Suprapubic skin (tissue), 4 donors: ENCODE measurements around the gene JDP2. TPM values are rescaled to one million over a fixed set of nuclear protein-coding genes. Genes with fewer than 3 reads are reported as not detected.

ENCODE experiments used
- DNase-seq, 2 donors: peaks; one replicate each; pipeline ENCODE4 v3.0.0-alpha.2; 2019; ENCODE audit warnings: low spot score in 2 of 2
- H3K27ac ChIP-seq: fragments of 200-600 bp; sonication (generic); one replicate; pipeline ENCODE4 v1.5.1; 2019
- H3K27me3 ChIP-seq: fragments of 200-600 bp; sonication (generic); one replicate; pipeline ENCODE4 v1.5.1; 2019
- H3K36me3 ChIP-seq: fragments of 200-600 bp; sonication (generic); one replicate; pipeline ENCODE4 v1.5.1; 2019
- H3K4me1 ChIP-seq: fragments of 200-600 bp; sonication (generic); one replicate; pipeline ENCODE4 v1.5.1; 2019
- H3K4me3 ChIP-seq: fragments of 200-600 bp; sonication (generic); one replicate; pipeline ENCODE4 v1.5.1; 2019; ENCODE audit warnings: mild to moderate bottlenecking
- H3K9me3 ChIP-seq: fragments of 200-600 bp; sonication (generic); one replicate; pipeline ENCODE4 v1.5.1; 2019
- EP300 ChIP-seq: sonication (generic); formaldehyde crosslinking; IDR thresholded peaks from one replicate; pipeline ENCODE4 v1.6.1; 2017; ENCODE audit warnings: antibody characterized with exemption
- POLR2A ChIP-seq, 2 donors: fragments of 450-650 bp; IDR thresholded peaks; one replicate each; pipeline ENCODE4 v1.6.1; 2017; ENCODE audit warnings: antibody characterized with exemption in 2 of 2, mild to moderate bottlenecking in 2 of 2, moderate library complexity in 2 of 2
- POLR2AphosphoS5 ChIP-seq, 3 donors: sonication (generic); formaldehyde crosslinking; IDR thresholded peaks; one replicate each; pipeline ENCODE4 v1.6.1; 2017; ENCODE audit warnings: antibody characterized with exemption in 3 of 3
- WGBS: methylation state at CpG from one replicate; pipeline ENCODE4 v1.1.5; 2018; 5-methylcytosine and 5-hydroxymethylcytosine counted together
- total RNA-seq, 4 donors: library from RNA; depleted of rRNA; stranded (reverse); fragments of >200 nt; gene quantifications; one replicate each; pipeline ENCODE4 v1.1.0, GENCODE V29; 2016
- TF ChIP-seq, protein P1 (sequence below), 2 donors: fragments of 200-600 bp in 1 of 2; fragments of 450-650 bp in 1 of 2; sonication (generic) in 1 of 2; IDR thresholded peaks; one replicate each; pipeline ENCODE4 v1.5.1; 2016 to 2019; ENCODE audit warnings: antibody characterized with exemption in 2 of 2, mild to moderate bottlenecking in 1 of 2, moderate library complexity in 1 of 2

JDP2 gene
- total RNA-seq, 4 donors from 2014 or later = 36.0 to 72.7 (median 50.4) TPM

DNA sequence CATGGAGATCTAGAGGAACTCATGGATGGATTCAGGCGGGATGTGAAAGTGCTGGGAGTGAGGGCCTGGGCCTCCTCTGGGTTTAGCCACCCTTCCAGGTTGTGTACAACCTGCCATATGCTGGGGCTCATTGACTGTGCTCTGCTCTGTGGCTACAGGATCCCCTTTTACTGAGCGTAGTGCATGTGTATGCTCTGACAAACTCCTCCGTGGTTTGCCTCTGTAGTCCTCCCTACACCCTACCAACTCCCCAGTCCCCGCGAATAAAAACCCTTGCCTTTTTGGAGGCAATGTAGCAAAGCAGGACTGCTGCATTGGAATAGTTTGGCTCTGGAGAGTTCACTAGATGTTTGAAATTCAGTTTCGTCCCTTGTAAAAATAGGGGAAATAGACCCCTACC, 17.4 kb downstream of the JDP2 start:
- Histone ChIP-seq H3K4me3 (no peak overlapping the region), H3K36me3 (peaks cover 20% of the 10 kb centered on the region), H3K9me3 (no peaks in the 10 kb centered on the region), H3K27me3 (no peaks in the 10 kb centered on the region), H3K27ac (no peak overlapping the region), H3K4me1 (peaks cover 70% of the 10 kb centered on the region)
- WGBS = 99% methylated on average over 6 of the region's 6 CpGs
- no peak for TF ChIP-seq POLR2AphosphoS5 (IDR thresholded peaks at IDR 0.05)
- TF ChIP-seq POLR2A (IDR thresholded peaks at IDR 0.05) = no peak
- TF ChIP-seq, protein P1, sequence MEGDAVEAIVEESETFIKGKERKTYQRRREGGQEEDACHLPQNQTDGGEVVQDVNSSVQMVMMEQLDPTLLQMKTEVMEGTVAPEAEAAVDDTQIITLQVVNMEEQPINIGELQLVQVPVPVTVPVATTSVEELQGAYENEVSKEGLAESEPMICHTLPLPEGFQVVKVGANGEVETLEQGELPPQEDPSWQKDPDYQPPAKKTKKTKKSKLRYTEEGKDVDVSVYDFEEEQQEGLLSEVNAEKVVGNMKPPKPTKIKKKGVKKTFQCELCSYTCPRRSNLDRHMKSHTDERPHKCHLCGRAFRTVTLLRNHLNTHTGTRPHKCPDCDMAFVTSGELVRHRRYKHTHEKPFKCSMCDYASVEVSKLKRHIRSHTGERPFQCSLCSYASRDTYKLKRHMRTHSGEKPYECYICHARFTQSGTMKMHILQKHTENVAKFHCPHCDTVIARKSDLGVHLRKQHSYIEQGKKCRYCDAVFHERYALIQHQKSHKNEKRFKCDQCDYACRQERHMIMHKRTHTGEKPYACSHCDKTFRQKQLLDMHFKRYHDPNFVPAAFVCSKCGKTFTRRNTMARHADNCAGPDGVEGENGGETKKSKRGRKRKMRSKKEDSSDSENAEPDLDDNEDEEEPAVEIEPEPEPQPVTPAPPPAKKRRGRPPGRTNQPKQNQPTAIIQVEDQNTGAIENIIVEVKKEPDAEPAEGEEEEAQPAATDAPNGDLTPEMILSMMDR (IDR thresholded peaks at IDR 0.05) = no peak
- no peak for TF ChIP-seq EP300
- peak in 1 of 2 donors; percentile 49 for DNase-seq

DNA sequence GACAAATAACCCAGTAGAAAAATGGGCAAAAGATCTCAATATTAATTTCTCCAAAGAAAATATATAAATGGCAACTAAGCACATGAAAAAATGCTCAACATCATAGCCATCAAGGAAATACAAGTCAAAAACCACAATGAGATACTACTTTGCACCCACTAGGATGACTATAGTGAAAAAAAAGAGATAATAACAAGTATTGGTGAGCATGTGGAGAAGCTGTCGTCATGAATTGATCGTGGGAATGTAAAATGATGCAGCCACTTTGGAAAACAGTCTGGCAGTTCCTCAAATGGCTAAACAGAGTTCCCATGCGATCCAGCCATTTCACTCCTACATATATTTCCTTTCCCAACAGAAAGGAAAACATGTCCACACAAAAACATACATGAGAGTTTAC, 18.1 kb downstream of the JDP2 start:
- no peak for DNase-seq
- Histone ChIP-seq H3K4me3 (no peak overlapping the region), H3K9me3 (no peaks in the 10 kb centered on the region), H3K4me1 (peaks cover 70% of the 10 kb centered on the region), H3K27ac (no peak overlapping the region), H3K36me3 (peaks cover 15% of the 10 kb centered on the region), H3K27me3 (no peaks in the 10 kb centered on the region)
- TF ChIP-seq EP300 (no peak), POLR2AphosphoS5 (IDR thresholded peaks at IDR 0.05) (no peak), POLR2A (IDR thresholded peaks at IDR 0.05) (no peak)
- TF ChIP-seq, protein P1 (IDR thresholded peaks at IDR 0.05) = no peak
- 87% methylated on average over 3 of the region's 3 CpGs for WGBS

DNA sequence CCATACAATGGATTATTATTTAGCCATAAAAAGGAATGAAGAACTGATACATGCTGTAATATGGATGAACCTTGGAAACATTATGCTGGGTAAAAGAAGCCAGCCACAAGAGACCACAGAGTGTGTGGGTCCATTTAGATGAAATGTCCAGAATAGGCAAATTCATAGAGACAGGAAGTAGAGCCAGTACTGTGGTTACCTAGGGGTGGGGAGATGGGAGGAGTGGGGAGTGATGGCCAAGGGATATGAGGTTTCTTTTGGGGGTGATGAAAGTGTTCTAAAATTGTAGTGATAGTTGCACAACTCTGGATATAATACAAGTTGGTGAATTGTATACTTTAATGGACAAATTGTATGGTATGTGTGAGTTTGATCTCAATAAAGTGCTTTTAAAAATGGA, 18.6 kb downstream of the JDP2 start:
- DNase-seq = no peak
- H3K36me3 ChIP-seq = peaks cover 14% of the 10 kb centered on the region
- no peaks in the 10 kb centered on the region for H3K9me3 ChIP-seq
- no peak overlapping the region for H3K4me3 ChIP-seq
- no peak for TF ChIP-seq EP300
- no peak for TF ChIP-seq POLR2AphosphoS5 (IDR thresholded peaks at IDR 0.05)
- TF ChIP-seq, protein P1 (IDR thresholded peaks at IDR 0.05) = no peak
- no peak for TF ChIP-seq POLR2A (IDR thresholded peaks at IDR 0.05)
- no peaks in the 10 kb centered on the region for H3K27me3 ChIP-seq
- peaks cover 73% of the 10 kb centered on the region for H3K4me1 ChIP-seq
- no peak overlapping the region for H3K27ac ChIP-seq

DNA sequence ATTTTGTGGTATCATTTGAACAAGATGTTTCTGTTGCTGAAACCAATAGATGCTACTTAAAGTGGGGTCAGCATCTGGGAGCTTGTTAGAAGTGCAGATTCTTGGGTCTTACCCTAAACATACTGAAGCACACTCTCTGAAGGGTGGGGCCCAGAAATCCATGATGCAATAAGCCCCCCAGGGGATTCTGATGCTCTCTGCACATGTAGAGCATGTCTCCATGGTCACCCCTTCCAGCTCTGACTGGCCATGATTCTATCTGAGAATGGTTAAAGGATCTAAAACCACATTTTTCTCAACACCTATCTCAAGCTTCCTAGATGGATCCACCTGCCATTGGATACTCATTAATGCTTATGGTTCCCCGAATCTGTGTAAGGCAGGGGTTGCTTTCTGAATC, 20.4 kb downstream of the JDP2 start:
- WGBS = 62% methylated on average over 1 of the region's 1 CpG
- no peaks in the 10 kb centered on the region for H3K27me3 ChIP-seq
- peaks cover 6% of the 10 kb centered on the region for H3K36me3 ChIP-seq
- H3K9me3 ChIP-seq = no peaks in the 10 kb centered on the region
- H3K4me3 ChIP-seq = no peak overlapping the region
- DNase-seq = no peak
- peak overlapping the region; percentile 3 for H3K27ac ChIP-seq
- peaks cover 76% of the 10 kb centered on the region for H3K4me1 ChIP-seq
- TF ChIP-seq, protein P1 (IDR thresholded peaks at IDR 0.05) = no peak
- TF ChIP-seq EP300 (no peak), POLR2AphosphoS5 (IDR thresholded peaks at IDR 0.05) (no peak), POLR2A (IDR thresholded peaks at IDR 0.05) (no peak)

DNA sequence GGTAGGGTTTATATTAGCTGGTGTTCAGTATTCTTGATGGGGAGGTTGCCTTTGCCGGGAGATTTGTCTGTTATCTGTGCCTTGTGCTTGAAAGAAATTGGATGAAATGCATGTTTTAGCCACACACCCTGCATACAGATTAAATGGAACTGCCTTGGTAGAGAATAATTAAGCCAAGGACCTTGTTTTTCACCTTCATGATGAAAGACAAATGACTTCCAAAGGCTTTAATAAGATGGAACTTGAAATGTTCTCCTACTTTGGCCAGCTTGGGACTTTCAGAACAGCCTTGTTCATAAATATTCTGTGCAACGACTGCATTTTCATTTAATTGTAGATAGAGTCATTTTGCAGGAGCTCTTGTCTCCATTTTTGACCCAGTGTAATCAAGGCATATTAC, 21.2 kb downstream of the JDP2 start:
- H3K4me3 ChIP-seq = no peak overlapping the region
- TF ChIP-seq POLR2A (IDR thresholded peaks at IDR 0.05) = no peak
- no peak for TF ChIP-seq EP300
- TF ChIP-seq, protein P1 (IDR thresholded peaks at IDR 0.05) = no peak
- TF ChIP-seq POLR2AphosphoS5 (IDR thresholded peaks at IDR 0.05) = no peak
- no peak for DNase-seq
- H3K9me3 ChIP-seq = no peaks in the 10 kb centered on the region
- H3K27me3 ChIP-seq = no peaks in the 10 kb centered on the region
- H3K27ac ChIP-seq = peak overlapping the region; percentile 73
- peaks cover 6% of the 10 kb centered on the region for H3K36me3 ChIP-seq
- H3K4me1 ChIP-seq = peaks cover 78% of the 10 kb centered on the region
- 19% methylated on average over 2 of the region's 2 CpGs for WGBS
